Suprapubic skin (tissue), 4 donors: ENCODE results near the gene FAAP20.

Experiments
- CTCF ChIP-seq, 2 donors: fragments of 200-600 bp in 1 of 2; fragments of 450-650 bp in 1 of 2; sonication (generic) in 1 of 2; IDR thresholded peaks; one replicate each; pipeline ENCODE4 v1.5.1; 2016 to 2019; ENCODE audit warnings: antibody characterized with exemption in 2 of 2, mild to moderate bottlenecking in 1 of 2, moderate library complexity in 1 of 2
- EP300 ChIP-seq: sonication (generic); formaldehyde crosslinking; IDR thresholded peaks from one replicate; pipeline ENCODE4 v1.6.1; 2017; ENCODE audit warnings: antibody characterized with exemption
- POLR2A ChIP-seq, 2 donors: fragments of 450-650 bp; IDR thresholded peaks; one replicate each; pipeline ENCODE4 v1.6.1; 2017; ENCODE audit warnings: antibody characterized with exemption in 2 of 2, mild to moderate bottlenecking in 2 of 2, moderate library complexity in 2 of 2
- POLR2AphosphoS5 ChIP-seq, 3 donors: sonication (generic); formaldehyde crosslinking; IDR thresholded peaks; one replicate each; pipeline ENCODE4 v1.6.1; 2017; ENCODE audit warnings: antibody characterized with exemption in 3 of 3

- TF ChIP-seq CTCF (IDR thresholded peaks at IDR 0.05) (no peak), EP300 (no peak), POLR2A (IDR thresholded peaks at IDR 0.05) (no peak), POLR2AphosphoS5 (IDR thresholded peaks at IDR 0.05) (no peak)
These were observed 7.0 kb downstream of the FAAP20 start for GRCh38 chr1:2187619-2188018.
